Nephron progenitor cell (in vitro differentiated cells): ENCODE measurements around the gene CLEC18A.
"Not testable (repeated sequence)": the region's sequence is repeated elsewhere in the genome, so short reads cannot be mapped to it uniquely, and the experiment has no call there.

Experiments
- DNase-seq: peaks from one replicate; pipeline ENCODE4 v3.0.0; 2021
- H3K27ac Mint-ChIP-seq: 2 replicates; pipeline ENCODE4 v1.8.0; 2021; ENCODE audit warnings: mild to moderate bottlenecking, moderate library complexity, mixed read lengths
- H3K27me3 Mint-ChIP-seq: 2 replicates; pipeline ENCODE4 v1.8.0; 2021; ENCODE audit warnings: mild to moderate bottlenecking, low read depth, mixed read lengths; ENCODE audit not compliant: poor library complexity
- H3K36me3 Mint-ChIP-seq: 2 replicates; pipeline ENCODE4 v1.8.0; 2021; ENCODE audit warnings: low read depth, mixed read lengths
- H3K4me1 Mint-ChIP-seq: 2 replicates; pipeline ENCODE4 v1.8.0; 2021; ENCODE audit warnings: mixed read lengths
- H3K4me3 Mint-ChIP-seq: 2 replicates; pipeline ENCODE4 v1.8.0; 2021; ENCODE audit warnings: mild to moderate bottlenecking, moderate library complexity, mixed read lengths
- H3K9me3 Mint-ChIP-seq: 2 replicates; pipeline ENCODE4 v1.8.0; 2021; ENCODE audit warnings: mild to moderate bottlenecking, moderate library complexity, mixed read lengths
- CTCF ChIP-seq: fragments of 200-600 bp; sonication (generic); IDR thresholded peaks from 2 replicates; pipeline ENCODE4 v1.5.0; 2021; ENCODE audit warnings: antibody characterized with exemption

CLEC18A gene

GRCh38 chr16:69940676-69941075 is 10.5 kb upstream of the CLEC18A start:
- no peak for TF ChIP-seq CTCF
- H3K27me3 Mint-ChIP-seq = peaks cover 3% of the 10 kb centered on the region
- peaks cover 31% of the 10 kb centered on the region for H3K4me1 Mint-ChIP-seq
- no peak for DNase-seq
- H3K4me3 Mint-ChIP-seq = no peak overlapping the region
- H3K27ac Mint-ChIP-seq = no peak overlapping the region
- no peaks in the 10 kb centered on the region for H3K9me3 Mint-ChIP-seq
- peaks cover 34% of the 10 kb centered on the region for H3K36me3 Mint-ChIP-seq

GRCh38 chr16:69941251-69942098 is 9.7 kb upstream of the CLEC18A start:
- H3K9me3 Mint-ChIP-seq = no peaks in the 10 kb centered on the region
- peak; percentile 26 for DNase-seq
- no peak overlapping the region for H3K4me3 Mint-ChIP-seq
- H3K4me1 Mint-ChIP-seq = peaks cover 31% of the 10 kb centered on the region
- H3K27me3 Mint-ChIP-seq = peaks cover 3% of the 10 kb centered on the region
- TF ChIP-seq CTCF = no peak
- peak overlapping the region; percentile 79 for H3K27ac Mint-ChIP-seq
- peaks cover 26% of the 10 kb centered on the region for H3K36me3 Mint-ChIP-seq

DNA sequence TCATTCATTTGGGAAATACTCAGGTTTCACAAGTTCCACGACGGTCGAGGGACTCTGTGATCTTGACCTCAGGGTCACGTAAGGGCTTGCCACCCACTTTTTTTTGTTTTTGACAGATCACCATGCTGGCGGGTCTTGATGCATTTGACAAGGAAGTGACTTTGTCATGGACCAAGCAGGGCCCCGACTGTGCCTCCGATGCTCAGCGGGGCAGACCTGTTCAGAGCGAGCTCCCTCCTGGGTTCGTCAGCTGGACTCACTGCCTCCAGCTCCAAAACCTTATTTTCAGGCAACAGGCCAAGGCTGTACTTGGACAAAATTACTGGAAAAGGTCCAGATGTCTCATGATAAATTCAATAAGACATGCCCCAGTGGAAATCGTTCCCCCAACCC is 9.0 kb upstream of the CLEC18A start:
- peak; percentile 38 for DNase-seq
- Mint-ChIP-seq H3K4me1 (peaks cover 31% of the 10 kb centered on the region), H3K9me3 (no peaks in the 10 kb centered on the region), H3K27ac (peak overlapping the region; percentile 66), H3K4me3 (no peak overlapping the region), H3K27me3 (peaks cover 3% of the 10 kb centered on the region), H3K36me3 (peaks cover 22% of the 10 kb centered on the region)
- TF ChIP-seq CTCF = no peak

GRCh38 chr16:69942627-69943170 is 8.4 kb upstream of the CLEC18A start:
- H3K4me1 Mint-ChIP-seq = peaks cover 26% of the 10 kb centered on the region
- H3K4me3 Mint-ChIP-seq = no peak overlapping the region
- H3K27ac Mint-ChIP-seq = no peak overlapping the region
- no peak for DNase-seq
- peaks cover 16% of the 10 kb centered on the region for H3K36me3 Mint-ChIP-seq
- H3K9me3 Mint-ChIP-seq = no peaks in the 10 kb centered on the region
- peaks cover 3% of the 10 kb centered on the region for H3K27me3 Mint-ChIP-seq
- TF ChIP-seq CTCF = no peak

- Mint-ChIP-seq H3K4me3 (peak overlapping the region; percentile 18), H3K36me3 (peaks cover 12% of the 10 kb centered on the region), H3K27ac (peak overlapping the region; percentile 23), H3K4me1 (peaks cover 30% of the 10 kb centered on the region)
- peak; percentile 41 for DNase-seq
- not testable (repeated sequence) for H3K9me3 Mint-ChIP-seq, H3K27me3 Mint-ChIP-seq
Observed at GRCh38 chr16:69943241-69944036, 7.7 kb upstream of the CLEC18A start.

GRCh38 chr16:69950411-69950810 is 723 bp upstream of the CLEC18A start:
- not testable (repeated sequence) for H3K36me3 Mint-ChIP-seq, H3K4me1 Mint-ChIP-seq, H3K27ac Mint-ChIP-seq, H3K4me3 Mint-ChIP-seq, H3K9me3 Mint-ChIP-seq, DNase-seq, H3K27me3 Mint-ChIP-seq

- not testable (repeated sequence) for H3K27ac Mint-ChIP-seq, H3K4me1 Mint-ChIP-seq, H3K36me3 Mint-ChIP-seq, H3K9me3 Mint-ChIP-seq, H3K4me3 Mint-ChIP-seq, H3K27me3 Mint-ChIP-seq, DNase-seq
Observed at GRCh38 chr16:69951672-69952031, 518 bp downstream of the CLEC18A start.

GRCh38 chr16:69952116-69952515 is 982 bp downstream of the CLEC18A start:
- not testable (repeated sequence) for DNase-seq, H3K27me3 Mint-ChIP-seq, H3K4me1 Mint-ChIP-seq, H3K9me3 Mint-ChIP-seq, H3K4me3 Mint-ChIP-seq, H3K27ac Mint-ChIP-seq, H3K36me3 Mint-ChIP-seq

DNA sequence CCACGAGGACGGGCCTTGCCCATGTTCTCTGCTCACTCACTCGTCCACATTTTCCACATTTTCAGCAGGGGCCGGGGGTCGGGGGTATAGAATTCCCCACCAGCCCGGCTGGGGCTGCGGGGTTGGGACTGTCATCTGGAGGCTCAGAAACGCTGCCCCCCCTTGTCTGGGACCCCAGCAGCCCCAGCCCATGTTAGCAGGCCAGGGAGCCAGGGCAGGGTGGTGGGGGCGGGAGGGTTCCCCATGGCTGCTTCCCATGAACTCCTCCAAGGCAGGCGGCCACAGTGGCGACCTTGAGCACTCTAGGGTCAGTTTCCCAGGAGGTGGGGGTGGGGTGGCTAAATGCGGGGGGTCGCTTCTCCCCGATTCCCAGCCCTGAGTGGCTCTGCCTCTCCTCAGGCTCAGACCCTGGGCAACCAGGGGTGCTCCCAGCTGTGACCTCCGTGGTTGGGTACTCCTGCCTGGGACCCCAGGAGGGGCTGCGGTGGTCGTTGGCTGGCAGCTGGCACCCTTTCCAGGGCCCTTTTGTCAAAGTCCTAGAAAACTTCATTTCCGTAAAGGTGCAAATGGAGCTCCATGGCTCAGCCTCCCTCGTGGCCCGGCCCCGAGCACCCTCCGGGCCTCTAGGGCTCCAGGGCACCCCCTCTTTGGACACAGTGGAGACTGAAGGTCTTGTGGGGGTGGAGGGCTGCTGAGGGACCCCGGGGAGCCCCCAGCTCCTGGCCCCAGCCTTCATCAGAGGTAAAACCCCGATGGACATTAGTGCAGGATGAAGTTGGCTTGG is 1.6 kb downstream of the CLEC18A start:
- H3K4me3 Mint-ChIP-seq, H3K27me3 Mint-ChIP-seq, H3K4me1 Mint-ChIP-seq, H3K27ac Mint-ChIP-seq, H3K36me3 Mint-ChIP-seq, H3K9me3 Mint-ChIP-seq: not testable (repeated sequence)
- DNase-seq = peak; percentile 58
